Small intestine (tissue), 7 donors: ENCODE measurements around the gene RAPGEF2. TPM values are rescaled to one million over a fixed set of nuclear protein-coding genes. Genes with fewer than 3 reads are reported as not detected.
A peak's percentile ranks its signal among the peaks of the same experiment; 100 is the strongest.
"Not testable (repeated sequence)": the region's sequence is repeated elsewhere in the genome, so short reads cannot be mapped to it uniquely, and the experiment has no call there.

Experiments
- DNase-seq, 2 donors: peaks; one replicate each; pipeline versions ENCODE4 v3.0.0 to v3.0.0-alpha.2; 2013
- FAIRE-seq: peaks from 2 replicates; lab custom pipeline; 2012; peaks lifted over from hg19 to GRCh38; lab: Jason Lieb, UNC
- H3K27ac ChIP-seq, 3 donors: one replicate each; pipeline ENCODE4 v1.5.1; 2013; ENCODE audit warnings: low read length in 2 of 3, mild to moderate bottlenecking in 2 of 3, control low read depth in 1 of 3, inconsistent platforms in 1 of 3, low read depth in 1 of 3, moderate library complexity in 1 of 3
- H3K27me3 ChIP-seq, 3 donors: one replicate each; pipeline ENCODE4 v1.6.1; 2013; ENCODE audit warnings: low read length in 3 of 3, inconsistent platforms in 1 of 3; ENCODE audit not compliant: control insufficient read depth in 3 of 3, insufficient read depth in 3 of 3
- H3K36me3 ChIP-seq, 3 donors: one replicate each; pipeline ENCODE4 v1.6.1; 2013; ENCODE audit warnings: low read length in 3 of 3, inconsistent platforms in 1 of 3, low read depth in 1 of 3, mild to moderate bottlenecking in 1 of 3, moderate library complexity in 1 of 3; ENCODE audit not compliant: control insufficient read depth in 3 of 3, insufficient read depth in 2 of 3
- H3K4me1 ChIP-seq, 3 donors: one replicate each; pipeline ENCODE4 v1.6.1; 2013; ENCODE audit warnings: low read length in 2 of 3, inconsistent platforms in 1 of 3, low read depth in 1 of 3, mild to moderate bottlenecking in 1 of 3, moderate library complexity in 1 of 3; ENCODE audit not compliant: control insufficient read depth in 3 of 3, insufficient read depth in 2 of 3
- H3K4me3 ChIP-seq, 3 donors: one replicate each; pipeline ENCODE4 v1.5.1; 2013; ENCODE audit warnings: low read length in 3 of 3, control low read depth in 1 of 3, inconsistent platforms in 1 of 3, low read depth in 1 of 3, mild to moderate bottlenecking in 1 of 3, moderate library complexity in 1 of 3
- H3K9me3 ChIP-seq, 2 donors: one replicate each; pipeline ENCODE4 v1.6.1; 2013; ENCODE audit warnings: low read depth in 1 of 2, low read length in 1 of 2; ENCODE audit not compliant: control insufficient read depth in 2 of 2, insufficient read depth in 1 of 2
- WGBS, 3 donors: extraction: QIAGEN DNeasy Blood & Tissue Kit; methylation state at CpG; one replicate each; pipeline ENCODE4 v1.1.7; 2013; 5-methylcytosine and 5-hydroxymethylcytosine counted together
- polyA plus RNA-seq, 4 donors: library from polyadenylated mRNA; stranded (reverse) in 3 of 4; unstranded in 1 of 4; fragments of 200-250 nt in 3 of 4; fragments of 120-200 nt in 1 of 4; gene quantifications; one replicate each; pipeline versions ENCODE4 v1.2.1 to v1.2.3, GENCODE V29; 2013
- donor health status: healthy with polysubstance abuse.
- donor health status: control.
- donor health status: control.
- donor health status: Bipolar disorder and iron deficiency.
- donor health status: healthy.

RAPGEF2 gene
- polyA plus RNA-seq, 4 donors = 7.6 to 49.5 (median 11.8) TPM

DNA sequence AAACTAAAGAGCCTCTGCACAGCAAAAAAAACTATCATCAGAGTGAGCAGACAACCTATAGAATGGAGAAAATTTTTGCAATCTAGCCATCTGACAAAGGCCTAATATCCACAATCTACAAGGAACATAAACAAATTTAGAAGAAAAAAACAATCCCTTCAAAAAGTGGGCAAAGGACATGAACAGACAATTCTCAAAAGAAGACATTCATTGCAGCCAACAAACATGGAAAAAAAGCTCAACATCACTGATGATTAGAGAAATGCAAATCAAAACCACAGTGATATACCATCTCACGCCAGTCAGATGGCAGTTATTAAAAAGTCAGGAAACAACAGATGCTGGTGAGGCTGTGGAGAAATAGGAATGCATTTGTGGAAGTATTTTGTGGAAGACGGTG lies 13.2 kb downstream of the RAPGEF2 start:
- not testable (repeated sequence) for H3K4me3 ChIP-seq, DNase-seq, H3K36me3 ChIP-seq, H3K4me1 ChIP-seq, H3K9me3 ChIP-seq, FAIRE-seq, H3K27ac ChIP-seq, H3K27me3 ChIP-seq
- WGBS, 3 donors = 86 to 95% (median 94%) methylated on average over 2 of the region's 2 CpGs

DNA sequence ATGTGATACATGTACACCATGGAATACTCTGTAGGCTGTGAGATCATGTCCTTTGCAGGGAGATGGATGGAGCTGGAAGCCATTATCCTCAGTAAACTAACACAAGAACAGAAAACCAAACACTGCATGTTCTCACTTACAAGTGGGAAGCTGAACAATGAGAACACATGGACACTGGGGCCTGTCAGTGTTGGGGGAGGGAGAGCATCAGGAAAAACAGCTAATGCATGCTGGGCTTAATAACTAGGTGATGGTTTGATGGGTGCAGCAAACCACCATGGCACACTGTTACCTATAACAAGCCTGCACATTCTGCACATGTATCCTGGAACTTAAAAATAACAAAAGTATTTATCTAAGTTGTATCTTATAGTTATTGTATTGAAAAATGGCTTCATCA lies 13.8 kb downstream of the RAPGEF2 start:
- not testable (repeated sequence) for H3K9me3 ChIP-seq, DNase-seq, FAIRE-seq, H3K27ac ChIP-seq, H3K4me1 ChIP-seq, H3K4me3 ChIP-seq, H3K36me3 ChIP-seq, H3K27me3 ChIP-seq

DNA sequence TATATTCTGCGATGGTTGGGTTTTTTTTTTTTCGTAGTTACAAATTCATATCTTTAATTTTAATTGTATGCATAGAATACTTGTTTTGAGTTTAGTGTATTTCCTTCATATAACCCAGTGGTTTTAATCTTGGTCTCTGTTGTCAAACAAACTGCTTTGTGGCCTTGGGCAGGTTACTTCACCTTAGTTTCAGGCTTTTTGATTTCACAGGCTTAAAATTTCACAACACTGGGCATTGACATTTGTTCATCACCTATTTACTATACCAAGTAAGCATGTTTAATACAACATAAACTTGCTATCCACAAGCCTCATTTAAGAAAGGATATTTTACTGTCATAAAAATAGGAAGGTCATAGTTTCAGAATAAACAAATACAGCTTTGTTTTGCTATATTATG lies 14.7 kb downstream of the RAPGEF2 start:
- no peak overlapping the region for H3K27ac ChIP-seq
- 82 to 93% (median 83%) methylated on average over 2 of the region's 2 CpGs for WGBS, 3 donors
- FAIRE-seq = no peak

DNA sequence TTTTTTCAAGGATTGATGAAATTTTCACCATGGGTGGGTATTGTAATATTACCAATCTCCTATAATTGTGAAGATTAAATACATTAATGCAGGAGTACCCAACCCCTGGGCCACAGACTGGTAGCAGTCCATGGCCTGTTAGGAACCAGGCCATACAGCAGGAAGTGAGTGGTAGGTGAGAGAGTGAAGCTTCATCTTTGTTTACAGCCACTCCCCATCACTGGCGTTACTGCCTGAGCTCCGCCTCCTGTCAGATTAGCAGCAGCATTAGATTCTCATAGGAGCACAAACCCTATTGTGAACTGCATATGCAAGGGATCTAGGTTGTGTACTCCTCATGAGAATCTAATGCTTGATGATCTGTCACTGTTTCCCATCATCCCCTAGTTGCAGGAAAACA lies 15.1 kb downstream of the RAPGEF2 start:
- peaks cover 0 to 6% (median 0%) of the 10 kb centered on the region in 3 donors for H3K36me3 ChIP-seq
- WGBS, 3 donors = 41 to 59% (median 47%) methylated on average over 2 of the region's 2 CpGs
- no peaks in the 10 kb centered on the region for H3K27me3 ChIP-seq
- FAIRE-seq (no peak), DNase-seq (peak in 1 of 2 donors; percentile 32)
- H3K4me1 ChIP-seq = peaks cover 0 to 2% (median 0%) of the 10 kb centered on the region in 3 donors
- no peak overlapping the region for H3K27ac ChIP-seq
- no peaks in the 10 kb centered on the region for H3K9me3 ChIP-seq
- no peak overlapping the region for H3K4me3 ChIP-seq

More for the DNA sequence above, 14.7 kb downstream of the RAPGEF2 start:
- no peaks in the 10 kb centered on the region for H3K27me3 ChIP-seq
- DNase-seq = no peak
- H3K4me1 ChIP-seq = peaks cover 0 to 2% (median 0%) of the 10 kb centered on the region in 3 donors
- no peak overlapping the region for H3K4me3 ChIP-seq
- no peaks in the 10 kb centered on the region for H3K9me3 ChIP-seq
- peaks cover 0 to 6% (median 0%) of the 10 kb centered on the region in 3 donors for H3K36me3 ChIP-seq

DNA sequence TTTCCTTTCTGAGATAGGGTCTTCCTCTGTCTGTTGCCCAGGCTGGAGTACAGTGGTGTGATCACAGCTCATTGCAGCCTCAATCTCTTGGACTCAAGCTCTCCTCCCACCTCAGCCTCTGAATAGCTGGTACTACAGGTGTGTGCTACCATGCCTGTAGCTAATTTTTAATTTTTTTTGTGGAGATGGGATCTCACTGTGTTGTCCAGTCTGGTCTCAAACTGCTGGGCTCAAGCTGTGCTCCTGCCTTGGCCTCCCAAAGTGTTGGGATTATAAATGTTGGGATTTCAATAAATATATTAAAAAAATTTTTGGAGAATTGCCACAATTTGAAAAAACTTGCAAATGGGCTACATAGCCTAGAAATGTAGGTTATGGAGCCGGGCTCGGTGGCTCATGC lies 18.5 kb downstream of the RAPGEF2 start:
- FAIRE-seq (no peak), DNase-seq (no peak)
- Histone ChIP-seq H3K9me3 (no peaks in the 10 kb centered on the region), H3K36me3 (peaks cover 0 to 6% (median 0%) of the 10 kb centered on the region in 3 donors), H3K27ac (no peak overlapping the region), H3K4me3 (no peak overlapping the region), H3K4me1 (peaks cover 0 to 2% (median 0%) of the 10 kb centered on the region in 3 donors), H3K27me3 (no peaks in the 10 kb centered on the region)
- WGBS, 3 donors = 96 to 100% (median 100%) methylated on average over 2 of the region's 2 CpGs

DNA sequence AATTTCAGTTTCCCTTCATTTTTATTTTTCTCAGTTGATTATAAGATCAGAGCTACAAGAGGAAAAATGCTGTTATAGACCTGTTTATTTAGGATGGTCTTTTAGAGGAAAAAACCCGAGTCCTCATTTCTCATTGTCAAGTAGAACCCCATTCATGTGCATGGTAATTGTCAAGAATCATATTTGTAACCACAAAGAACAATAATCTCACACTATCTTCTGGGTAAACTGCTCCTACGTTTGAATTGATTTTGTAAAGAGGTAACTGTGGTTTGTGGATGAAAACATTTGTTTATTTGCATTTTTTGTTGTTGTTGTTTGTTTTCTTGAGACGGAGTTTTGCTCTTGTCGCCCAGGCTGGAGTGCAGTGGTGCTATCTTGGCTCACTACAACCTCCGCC lies 23.8 kb downstream of the RAPGEF2 start:
- H3K9me3 ChIP-seq = no peaks in the 10 kb centered on the region
- 84 to 93% (median 85%) methylated on average over 5 of the region's 5 CpGs for WGBS, 3 donors
- DNase-seq = no peak
- no peaks in the 10 kb centered on the region for H3K27me3 ChIP-seq
- H3K4me3 ChIP-seq = no peak overlapping the region
- no peak for FAIRE-seq
- no peak overlapping the region for H3K27ac ChIP-seq
- H3K4me1 ChIP-seq = no peaks in the 10 kb centered on the region
- no peaks in the 10 kb centered on the region for H3K36me3 ChIP-seq

DNA sequence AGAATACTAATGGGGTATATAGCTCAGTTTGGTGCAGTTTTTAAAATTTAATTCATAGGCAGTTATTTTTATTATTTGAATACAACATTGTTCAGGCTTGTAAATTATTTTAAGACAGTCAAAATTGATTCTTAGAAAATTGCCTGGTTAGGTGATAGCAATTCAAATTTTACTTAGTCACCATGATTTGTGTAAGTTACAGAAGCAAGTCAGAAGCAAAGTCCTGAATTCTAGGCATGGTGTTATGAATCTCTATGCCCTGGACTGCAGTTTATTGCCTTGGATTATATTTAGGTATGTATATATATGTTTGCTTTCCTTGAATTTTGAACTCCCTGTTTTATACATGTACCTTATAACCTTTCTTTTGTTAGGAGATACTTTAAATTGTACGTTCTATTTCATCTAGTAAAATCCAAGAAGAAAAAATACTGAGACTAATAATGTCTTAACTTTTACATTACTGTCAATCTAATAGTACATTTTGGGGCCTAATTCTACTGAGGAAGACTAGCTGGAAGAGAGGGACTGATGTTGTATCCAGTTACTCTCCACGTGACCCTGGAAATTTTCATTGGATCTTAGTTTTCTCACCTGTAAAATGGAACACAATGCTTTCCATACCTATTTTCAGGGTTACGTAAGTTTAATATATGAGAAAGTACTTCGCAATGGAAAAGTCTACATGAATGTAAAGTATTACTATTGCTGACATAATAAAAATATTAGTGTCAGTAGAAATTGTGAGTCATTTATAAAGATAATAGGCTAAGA lies 25.1 kb downstream of the RAPGEF2 start:
- Histone ChIP-seq H3K4me3 (no peak overlapping the region), H3K27me3 (no peaks in the 10 kb centered on the region), H3K27ac (no peak overlapping the region), H3K9me3 (no peaks in the 10 kb centered on the region), H3K36me3 (no peaks in the 10 kb centered on the region), H3K4me1 (no peaks in the 10 kb centered on the region)
- DNase-seq (no peak), FAIRE-seq (no peak)
- WGBS, 3 donors = 91 to 96% (median 92%) methylated on average over 4 of the region's 4 CpGs

DNA sequence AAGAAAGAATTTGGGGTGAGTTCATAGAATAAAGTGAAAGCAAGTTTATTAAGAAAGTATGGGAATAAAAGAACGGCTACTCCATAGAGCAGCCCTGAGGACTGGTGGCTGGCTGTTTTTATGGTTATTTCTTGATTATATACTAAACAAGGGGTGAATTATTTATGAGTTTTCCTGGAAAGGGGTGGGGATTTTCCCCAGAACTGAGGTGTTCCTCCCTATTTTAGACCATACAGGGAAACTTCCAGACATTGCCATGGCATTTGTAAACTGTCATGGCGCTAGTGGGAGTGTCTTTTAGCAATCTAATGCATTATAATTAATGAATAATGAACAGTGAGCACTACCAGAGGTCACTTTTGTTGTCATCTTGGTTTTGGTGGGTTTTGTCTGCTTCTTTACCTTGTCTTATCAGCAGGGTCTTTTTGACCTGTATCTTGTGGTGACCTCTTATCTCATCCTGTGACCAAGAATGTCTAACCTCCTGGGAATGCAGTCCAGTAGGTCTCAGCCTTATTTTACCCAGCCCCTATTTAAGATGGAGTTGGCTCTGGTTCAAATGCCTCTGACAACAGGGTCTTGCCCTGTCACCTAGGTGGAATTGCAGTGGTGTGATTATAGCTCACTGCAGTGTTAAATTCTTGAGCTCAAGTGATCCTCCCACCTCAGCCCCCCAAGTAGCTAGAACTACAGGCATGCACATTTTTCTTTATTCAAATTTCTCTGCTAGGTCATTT lies 27.1 kb downstream of the RAPGEF2 start:
- no peaks in the 10 kb centered on the region for H3K27me3 ChIP-seq
- no peaks in the 10 kb centered on the region for H3K4me1 ChIP-seq
- H3K4me3 ChIP-seq = no peak overlapping the region
- DNase-seq (no peak), FAIRE-seq (no peak)
- H3K27ac ChIP-seq = no peak overlapping the region
- 91 to 98% (median 92%) methylated on average over 2 of the region's 2 CpGs for WGBS, 3 donors
- H3K36me3 ChIP-seq = no peaks in the 10 kb centered on the region
- no peaks in the 10 kb centered on the region for H3K9me3 ChIP-seq
